Body of pancreas (tissue), 4 donors: Measurements from ENCODE around the gene SETD5.

Experiments used
- POLR2A ChIP-seq, 3 donors: fragments of 450-650 bp; IDR thresholded peaks; one replicate each; pipeline ENCODE4 v1.6.1; 2016; ENCODE audit warnings: antibody characterized with exemption in 3 of 3, mild to moderate bottlenecking in 2 of 3
- TF ChIP-seq, protein P1 (sequence below), 7 experiments: fragments of 450-650 bp in 4 of 7; fragments of 200-600 bp in 3 of 7; sonication (generic) in 3 of 7; IDR thresholded peaks; one replicate each; pipeline ENCODE4 v1.5.1; 2016 to 2019; ENCODE audit warnings: antibody characterized with exemption in 7 of 7

DNA sequence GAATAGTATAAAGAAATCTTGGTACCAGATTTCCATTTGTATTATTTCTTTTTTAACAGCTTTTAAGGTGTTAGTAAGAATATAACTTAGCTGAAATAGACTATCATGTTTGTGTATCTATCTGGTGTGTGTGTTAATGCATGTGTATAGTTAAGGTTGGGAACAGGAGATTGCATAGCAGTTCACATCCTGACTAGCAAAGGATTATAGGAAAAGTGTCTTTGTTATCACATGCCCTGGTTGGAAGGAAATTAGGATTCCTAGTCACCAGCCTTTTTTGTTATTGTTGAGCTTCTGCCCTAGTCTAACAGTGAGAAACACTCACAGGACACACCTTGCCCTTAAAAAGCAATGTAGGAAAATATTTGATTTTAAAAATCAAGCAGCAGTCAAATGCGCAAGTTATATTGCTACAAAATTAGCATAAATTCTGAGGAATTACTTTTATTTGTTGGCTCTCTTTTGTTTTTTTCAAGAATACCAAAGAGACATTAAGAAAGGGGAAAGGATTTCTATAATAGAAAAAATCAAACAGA is 58.2 kb downstream of the SETD5 start:
- TF ChIP-seq, protein P1, sequence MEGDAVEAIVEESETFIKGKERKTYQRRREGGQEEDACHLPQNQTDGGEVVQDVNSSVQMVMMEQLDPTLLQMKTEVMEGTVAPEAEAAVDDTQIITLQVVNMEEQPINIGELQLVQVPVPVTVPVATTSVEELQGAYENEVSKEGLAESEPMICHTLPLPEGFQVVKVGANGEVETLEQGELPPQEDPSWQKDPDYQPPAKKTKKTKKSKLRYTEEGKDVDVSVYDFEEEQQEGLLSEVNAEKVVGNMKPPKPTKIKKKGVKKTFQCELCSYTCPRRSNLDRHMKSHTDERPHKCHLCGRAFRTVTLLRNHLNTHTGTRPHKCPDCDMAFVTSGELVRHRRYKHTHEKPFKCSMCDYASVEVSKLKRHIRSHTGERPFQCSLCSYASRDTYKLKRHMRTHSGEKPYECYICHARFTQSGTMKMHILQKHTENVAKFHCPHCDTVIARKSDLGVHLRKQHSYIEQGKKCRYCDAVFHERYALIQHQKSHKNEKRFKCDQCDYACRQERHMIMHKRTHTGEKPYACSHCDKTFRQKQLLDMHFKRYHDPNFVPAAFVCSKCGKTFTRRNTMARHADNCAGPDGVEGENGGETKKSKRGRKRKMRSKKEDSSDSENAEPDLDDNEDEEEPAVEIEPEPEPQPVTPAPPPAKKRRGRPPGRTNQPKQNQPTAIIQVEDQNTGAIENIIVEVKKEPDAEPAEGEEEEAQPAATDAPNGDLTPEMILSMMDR (IDR thresholded peaks at IDR 0.05), result no peak
- no peak for TF ChIP-seq POLR2A (IDR thresholded peaks at IDR 0.05)
